GM13976 (cell line): ENCODE results near the gene TBC1D22A.

ENCODE experiments used
- DNase-seq: peaks from one replicate; pipeline ENCODE4 v3.0.0; 2012; ENCODE audit warnings: low spot score
- CTCF ChIP-seq: IDR thresholded peaks from 2 replicates; pipeline ENCODE4 v1.5.1; 2012; ENCODE audit warnings: borderline replicate concordance, mild to moderate bottlenecking; ENCODE audit not compliant: insufficient read depth; ENCODE audit errors: extremely low read depth, missing control alignments, control extremely low read depth
- in situ Hi-C: fragments of 300-500 bp; cut with MboI; formaldehyde crosslinking; loops from one replicate; pipeline ENCODE4 v1.12.0; 2022; ENCODE audit warnings: low sequenced_read_pairs, mixed read lengths, inconsistent platforms; ENCODE audit not compliant: unreplicated experiment

TBC1D22A gene

GRCh38 chr22:46849951-46850350 is 87.5 kb downstream of the TBC1D22A start:
- TF ChIP-seq CTCF: no peak
- in situ Hi-C loops: no loop called here
- DNase-seq: no peak

DNA sequence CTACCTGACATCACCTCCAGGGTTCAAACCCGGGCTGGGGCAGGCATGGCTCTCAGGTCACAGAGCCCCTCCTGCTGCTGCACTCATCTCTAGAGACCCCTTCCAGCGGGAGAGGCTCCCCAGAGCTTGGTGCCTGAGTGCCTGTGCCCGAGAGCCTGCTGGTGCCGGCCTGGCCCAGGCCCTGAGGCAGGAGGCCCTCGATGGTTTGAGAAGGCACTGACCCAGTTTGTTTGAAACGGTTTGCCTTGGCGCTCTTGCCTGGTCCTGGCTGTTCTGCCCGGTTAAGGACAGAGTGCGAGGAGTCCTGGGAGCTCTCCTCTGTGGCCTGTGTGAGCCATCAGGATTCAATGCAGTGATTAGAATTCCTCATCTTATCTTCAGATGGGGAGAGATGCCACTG is 88.9 kb downstream of the TBC1D22A start:
- no peak for TF ChIP-seq CTCF
- no peak for DNase-seq
- in situ Hi-C loops: no loop called here

DNA sequence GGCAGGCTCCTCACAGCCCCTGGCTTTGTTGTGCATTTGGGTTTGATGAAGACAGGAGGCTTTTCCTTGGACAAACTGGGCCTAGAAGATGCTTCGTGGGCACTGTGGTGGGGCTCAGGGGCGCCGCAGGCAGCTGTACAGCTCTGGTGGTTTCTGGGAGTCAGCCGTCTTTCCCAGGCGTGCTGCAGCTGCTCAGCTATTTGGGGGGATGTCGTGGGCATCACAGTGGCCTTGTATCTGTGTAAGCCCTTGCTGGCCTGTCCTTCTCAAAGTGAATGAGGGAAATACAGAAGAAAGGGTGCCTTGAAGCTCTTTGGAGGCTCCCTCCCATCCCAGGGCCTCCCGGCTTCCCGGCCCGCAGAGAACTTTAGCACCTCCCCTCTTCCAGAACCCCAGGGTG is 89.5 kb downstream of the TBC1D22A start:
- TF ChIP-seq CTCF: no peak
- DNase-seq: no peak
- in situ Hi-C loops: no loop called here

- in situ Hi-C loops: no loop called here
- TF ChIP-seq CTCF: no peak
These were observed 90.3 kb downstream of the TBC1D22A start for GRCh38 chr22:46852771-46853170.

GRCh38 chr22:46853191-46853590 is 90.7 kb downstream of the TBC1D22A start:
- in situ Hi-C loops: no loop called here
- no peak for TF ChIP-seq CTCF
- no peak for DNase-seq

More at GRCh38 chr22:46852771-46853170, 90.3 kb downstream of the TBC1D22A start:
- DNase-seq: no peak

- no peak for TF ChIP-seq CTCF
- in situ Hi-C loops: no loop called here
- no peak for DNase-seq
These were observed 91.8 kb downstream of the TBC1D22A start for GRCh38 chr22:46854125-46854870.
